SK-N-SH (cell line): ENCODE results near the gene ARHGAP45.

ENCODE experiments used
- CHD2 ChIP-seq: fragments of 150-350 bp; IDR thresholded peaks from 2 replicates; pipeline ENCODE4 v1.6.1; 2018; ENCODE audit warnings: low read length; ENCODE audit not compliant: partially characterized antibody
- EP300 ChIP-seq, 2 experiments: IDR thresholded peaks; 2 replicates each; pipeline versions ENCODE4 v1.4.0 to v1.6.1; 2012; ENCODE audit warnings: borderline replicate concordance in 1 of 2, low read depth in 1 of 2, low read length in 1 of 2
- FOXM1 ChIP-seq: IDR thresholded peaks from 2 replicates; pipeline ENCODE4 v1.4.0; 2012; ENCODE audit warnings: low read depth, mild to moderate bottlenecking
- GATA2 ChIP-seq: sonication (generic); formaldehyde crosslinking; IDR thresholded peaks from 2 replicates; pipeline ENCODE4 v1.5.0; 2020; ENCODE audit warnings: mild to moderate bottlenecking, missing genetic modification reagents
- MEF2A ChIP-seq: IDR thresholded peaks from 2 replicates; pipeline ENCODE4 v1.4.0; 2012; ENCODE audit warnings: low read depth, borderline replicate concordance
- NRF1 ChIP-seq: IDR thresholded peaks from 2 replicates; pipeline ENCODE4 v1.6.1; 2012; ENCODE audit warnings: low read depth, mild to moderate bottlenecking, low read length
- POLR2AphosphoS5 ChIP-seq: IDR thresholded peaks from 2 replicates; pipeline ENCODE4 v1.6.1; 2012; ENCODE audit warnings: low read depth, low read length
- SIN3A ChIP-seq: IDR thresholded peaks from 2 replicates; pipeline ENCODE4 v1.6.1; 2012; ENCODE audit warnings: low read depth, mild to moderate bottlenecking, low read length, moderate library complexity, borderline replicate concordance
- TAF1 ChIP-seq: IDR thresholded peaks from 2 replicates; pipeline ENCODE4 v1.6.1; 2012; ENCODE audit warnings: low read depth, mild to moderate bottlenecking, low read length, moderate library complexity, borderline replicate concordance
- YY1 ChIP-seq: IDR thresholded peaks from 2 replicates; pipeline ENCODE4 v1.4.0; 2012; ENCODE audit warnings: low read depth, mild to moderate bottlenecking
- TF ChIP-seq, protein P1 (sequence below): fragments of 200-600 bp; sonication (generic); IDR thresholded peaks from 2 replicates; pipeline ENCODE4 v1.6.1; 2017; ENCODE audit warnings: antibody characterized with exemption, mild to moderate bottlenecking, moderate library complexity
- TF ChIP-seq, protein P2 (sequence below): IDR thresholded peaks from 2 replicates; pipeline ENCODE4 v1.4.0; 2012; ENCODE audit warnings: low read depth, borderline replicate concordance
- TF ChIP-seq, protein P3 (sequence below): IDR thresholded peaks from 2 replicates; pipeline ENCODE4 v1.4.0; 2012; ENCODE audit warnings: low read depth
- TF ChIP-seq, protein P4 (sequence below): IDR thresholded peaks from 2 replicates; pipeline ENCODE4 v1.6.1; 2012; ENCODE audit warnings: mild to moderate bottlenecking, low read depth, low read length, moderate library complexity

DNA sequence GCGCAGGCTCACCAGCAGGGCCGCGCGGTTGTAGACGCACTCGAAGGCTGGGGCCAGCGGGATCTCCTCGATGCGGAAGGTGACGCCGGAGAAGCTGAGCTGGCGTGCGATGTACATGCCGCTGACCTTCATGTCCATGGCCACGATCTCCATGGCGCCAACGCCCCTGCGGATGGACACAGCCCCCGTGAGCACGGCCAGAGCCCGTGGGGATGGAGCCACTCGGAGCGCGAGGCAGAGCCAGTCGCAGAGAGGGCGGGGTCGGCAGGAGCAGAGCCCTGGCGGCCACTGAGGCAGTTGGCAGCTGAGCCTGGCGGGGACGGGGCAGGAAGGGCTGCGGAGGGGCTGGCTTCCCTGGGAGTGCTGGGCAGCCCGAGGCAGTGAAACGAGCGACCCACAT, 52.0 kb downstream of the ARHGAP45 start:
- no peak for TF ChIP-seq YY1
- TF ChIP-seq, protein P1, sequence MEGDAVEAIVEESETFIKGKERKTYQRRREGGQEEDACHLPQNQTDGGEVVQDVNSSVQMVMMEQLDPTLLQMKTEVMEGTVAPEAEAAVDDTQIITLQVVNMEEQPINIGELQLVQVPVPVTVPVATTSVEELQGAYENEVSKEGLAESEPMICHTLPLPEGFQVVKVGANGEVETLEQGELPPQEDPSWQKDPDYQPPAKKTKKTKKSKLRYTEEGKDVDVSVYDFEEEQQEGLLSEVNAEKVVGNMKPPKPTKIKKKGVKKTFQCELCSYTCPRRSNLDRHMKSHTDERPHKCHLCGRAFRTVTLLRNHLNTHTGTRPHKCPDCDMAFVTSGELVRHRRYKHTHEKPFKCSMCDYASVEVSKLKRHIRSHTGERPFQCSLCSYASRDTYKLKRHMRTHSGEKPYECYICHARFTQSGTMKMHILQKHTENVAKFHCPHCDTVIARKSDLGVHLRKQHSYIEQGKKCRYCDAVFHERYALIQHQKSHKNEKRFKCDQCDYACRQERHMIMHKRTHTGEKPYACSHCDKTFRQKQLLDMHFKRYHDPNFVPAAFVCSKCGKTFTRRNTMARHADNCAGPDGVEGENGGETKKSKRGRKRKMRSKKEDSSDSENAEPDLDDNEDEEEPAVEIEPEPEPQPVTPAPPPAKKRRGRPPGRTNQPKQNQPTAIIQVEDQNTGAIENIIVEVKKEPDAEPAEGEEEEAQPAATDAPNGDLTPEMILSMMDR = no peak
- no peak for TF ChIP-seq MEF2A
- TF ChIP-seq CHD2 = no peak
- TF ChIP-seq, protein P2, sequence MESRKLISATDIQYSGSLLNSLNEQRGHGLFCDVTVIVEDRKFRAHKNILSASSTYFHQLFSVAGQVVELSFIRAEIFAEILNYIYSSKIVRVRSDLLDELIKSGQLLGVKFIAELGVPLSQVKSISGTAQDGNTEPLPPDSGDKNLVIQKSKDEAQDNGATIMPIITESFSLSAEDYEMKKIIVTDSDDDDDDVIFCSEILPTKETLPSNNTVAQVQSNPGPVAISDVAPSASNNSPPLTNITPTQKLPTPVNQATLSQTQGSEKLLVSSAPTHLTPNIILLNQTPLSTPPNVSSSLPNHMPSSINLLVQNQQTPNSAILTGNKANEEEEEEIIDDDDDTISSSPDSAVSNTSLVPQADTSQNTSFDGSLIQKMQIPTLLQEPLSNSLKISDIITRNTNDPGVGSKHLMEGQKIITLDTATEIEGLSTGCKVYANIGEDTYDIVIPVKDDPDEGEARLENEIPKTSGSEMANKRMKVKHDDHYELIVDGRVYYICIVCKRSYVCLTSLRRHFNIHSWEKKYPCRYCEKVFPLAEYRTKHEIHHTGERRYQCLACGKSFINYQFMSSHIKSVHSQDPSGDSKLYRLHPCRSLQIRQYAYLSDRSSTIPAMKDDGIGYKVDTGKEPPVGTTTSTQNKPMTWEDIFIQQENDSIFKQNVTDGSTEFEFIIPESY = no peak
- TF ChIP-seq, protein P3, sequence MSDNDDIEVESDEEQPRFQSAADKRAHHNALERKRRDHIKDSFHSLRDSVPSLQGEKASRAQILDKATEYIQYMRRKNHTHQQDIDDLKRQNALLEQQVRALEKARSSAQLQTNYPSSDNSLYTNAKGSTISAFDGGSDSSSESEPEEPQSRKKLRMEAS = no peak
- TF ChIP-seq POLR2AphosphoS5 = no peak
- TF ChIP-seq TAF1 = no peak
- no peak for TF ChIP-seq NRF1
- TF ChIP-seq, protein P4, sequence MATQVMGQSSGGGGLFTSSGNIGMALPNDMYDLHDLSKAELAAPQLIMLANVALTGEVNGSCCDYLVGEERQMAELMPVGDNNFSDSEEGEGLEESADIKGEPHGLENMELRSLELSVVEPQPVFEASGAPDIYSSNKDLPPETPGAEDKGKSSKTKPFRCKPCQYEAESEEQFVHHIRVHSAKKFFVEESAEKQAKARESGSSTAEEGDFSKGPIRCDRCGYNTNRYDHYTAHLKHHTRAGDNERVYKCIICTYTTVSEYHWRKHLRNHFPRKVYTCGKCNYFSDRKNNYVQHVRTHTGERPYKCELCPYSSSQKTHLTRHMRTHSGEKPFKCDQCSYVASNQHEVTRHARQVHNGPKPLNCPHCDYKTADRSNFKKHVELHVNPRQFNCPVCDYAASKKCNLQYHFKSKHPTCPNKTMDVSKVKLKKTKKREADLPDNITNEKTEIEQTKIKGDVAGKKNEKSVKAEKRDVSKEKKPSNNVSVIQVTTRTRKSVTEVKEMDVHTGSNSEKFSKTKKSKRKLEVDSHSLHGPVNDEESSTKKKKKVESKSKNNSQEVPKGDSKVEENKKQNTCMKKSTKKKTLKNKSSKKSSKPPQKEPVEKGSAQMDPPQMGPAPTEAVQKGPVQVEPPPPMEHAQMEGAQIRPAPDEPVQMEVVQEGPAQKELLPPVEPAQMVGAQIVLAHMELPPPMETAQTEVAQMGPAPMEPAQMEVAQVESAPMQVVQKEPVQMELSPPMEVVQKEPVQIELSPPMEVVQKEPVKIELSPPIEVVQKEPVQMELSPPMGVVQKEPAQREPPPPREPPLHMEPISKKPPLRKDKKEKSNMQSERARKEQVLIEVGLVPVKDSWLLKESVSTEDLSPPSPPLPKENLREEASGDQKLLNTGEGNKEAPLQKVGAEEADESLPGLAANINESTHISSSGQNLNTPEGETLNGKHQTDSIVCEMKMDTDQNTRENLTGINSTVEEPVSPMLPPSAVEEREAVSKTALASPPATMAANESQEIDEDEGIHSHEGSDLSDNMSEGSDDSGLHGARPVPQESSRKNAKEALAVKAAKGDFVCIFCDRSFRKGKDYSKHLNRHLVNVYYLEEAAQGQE = no peak
- no peak for TF ChIP-seq FOXM1
- no peak for TF ChIP-seq SIN3A
- TF ChIP-seq GATA2 (CRISPR knock-in tag) = no peak
- TF ChIP-seq EP300 (IDR thresholded peaks at IDR 0.05; ENCODE audit: borderline replicate concordance in 1 of 2, low read depth in 1 of 2, low read length in 1 of 2) = no peak
